GM21526 (cell line): ENCODE data around the gene DNAJC16.
"Not testable (repeated sequence)": the region's sequence is repeated elsewhere in the genome, so short reads cannot be mapped to it uniquely, and the experiment has no call there.

Source experiments
- ATAC-seq: cut with Tn5 transposase; IDR thresholded peaks from one replicate; pipeline ENCODE4 v1.9.1; 2021; ENCODE audit warnings: moderate library complexity; ENCODE audit not compliant: unreplicated experiment, low FRiP score

The DNAJC16 gene

DNA sequence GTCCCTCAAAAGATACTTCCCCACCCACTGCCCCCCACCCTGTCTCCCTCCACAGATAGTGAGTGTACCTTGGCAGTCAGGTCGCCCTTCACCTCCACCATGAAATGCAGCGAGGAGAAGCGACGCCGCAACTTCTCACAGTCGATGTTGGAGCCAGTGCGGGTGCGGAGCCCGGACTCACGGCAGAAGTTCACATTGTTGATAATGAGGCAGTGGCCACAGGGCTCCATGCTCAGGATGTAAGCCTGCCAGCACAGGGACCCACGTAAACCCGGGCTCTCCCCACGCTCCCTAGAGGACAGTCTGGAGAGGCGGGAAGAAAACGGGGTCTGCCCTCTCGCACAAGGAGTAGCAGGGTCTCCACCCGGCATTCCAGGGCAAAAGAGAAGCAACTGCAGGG lies 19.8 kb upstream of the DNAJC16 start:
- ATAC-seq = no peak

DNA sequence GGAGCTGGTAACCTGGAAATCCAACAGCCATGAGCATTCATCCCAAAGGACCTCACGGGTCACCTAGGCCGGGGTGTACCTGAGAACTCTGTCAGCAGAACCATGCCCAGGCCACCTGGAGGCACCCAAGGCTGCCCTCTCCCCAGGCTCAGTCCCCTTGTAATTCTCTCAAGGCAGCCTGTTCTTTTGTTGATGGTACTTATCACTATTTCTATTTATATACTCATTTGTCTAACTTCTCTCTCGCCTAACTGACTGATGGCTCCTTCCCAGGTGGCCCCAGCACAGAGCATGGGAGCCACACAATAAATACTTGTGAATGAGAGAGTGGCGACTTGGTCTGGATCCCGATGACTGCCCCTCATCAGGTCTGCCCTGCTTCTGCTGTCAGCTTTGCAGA lies 19.4 kb upstream of the DNAJC16 start:
- no peak for ATAC-seq

DNA sequence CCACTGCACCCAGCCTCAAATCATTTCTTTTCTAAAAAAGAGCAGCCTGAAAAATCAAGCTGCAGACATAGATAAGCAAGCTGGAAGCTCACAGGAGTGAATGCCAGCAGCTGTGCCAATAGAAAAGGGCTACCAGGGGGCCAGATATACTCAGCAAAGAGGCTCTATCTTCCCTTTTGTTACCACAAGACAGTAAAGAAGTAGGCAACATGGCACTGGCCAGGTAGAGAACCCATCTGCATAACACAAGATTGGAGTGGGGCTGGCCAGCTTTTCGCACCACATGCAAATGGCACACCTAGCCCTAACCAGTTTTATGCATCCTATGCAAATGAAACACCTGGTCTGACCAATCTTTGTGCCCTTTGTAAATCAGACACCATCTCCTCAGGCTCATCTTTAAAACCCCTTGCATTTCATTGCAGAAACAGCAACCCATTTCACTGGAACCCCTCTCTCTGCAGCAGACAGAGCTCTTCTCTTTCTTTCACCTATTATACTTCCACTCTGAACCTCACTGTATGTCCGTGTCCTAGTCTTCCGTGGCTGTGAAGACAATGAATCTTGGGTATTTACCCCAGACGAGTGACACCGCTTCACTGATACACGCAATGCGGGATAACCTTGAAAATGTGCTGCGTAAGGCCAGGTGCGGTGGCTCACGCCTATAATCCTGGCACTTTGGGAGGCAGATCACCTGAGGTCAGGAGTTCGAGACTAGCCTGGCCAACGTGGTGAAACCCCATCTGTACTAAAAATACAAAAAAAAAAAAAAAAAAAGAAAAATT lies 17.8 kb upstream of the DNAJC16 start:
- ATAC-seq = no peak

DNA sequence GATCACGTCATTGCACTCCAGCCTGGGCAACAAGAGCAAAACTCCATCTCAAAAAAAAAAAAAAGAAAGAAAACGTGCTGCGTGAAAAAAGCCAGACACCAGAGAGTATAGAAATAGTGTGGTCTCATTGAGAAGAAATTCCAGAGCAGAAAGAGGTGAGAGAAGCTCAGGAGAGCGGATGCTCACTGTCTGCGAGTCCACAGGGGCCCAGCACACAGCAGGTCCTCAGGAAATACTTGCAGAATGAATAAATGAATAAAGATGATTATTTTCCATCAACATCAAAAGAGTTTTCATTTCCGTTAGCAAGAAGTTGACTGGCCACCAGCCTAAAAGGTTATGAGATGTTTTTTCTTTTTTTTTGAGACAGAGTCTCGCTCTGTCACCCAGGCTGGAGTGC lies 17.1 kb upstream of the DNAJC16 start:
- no peak for ATAC-seq

DNA sequence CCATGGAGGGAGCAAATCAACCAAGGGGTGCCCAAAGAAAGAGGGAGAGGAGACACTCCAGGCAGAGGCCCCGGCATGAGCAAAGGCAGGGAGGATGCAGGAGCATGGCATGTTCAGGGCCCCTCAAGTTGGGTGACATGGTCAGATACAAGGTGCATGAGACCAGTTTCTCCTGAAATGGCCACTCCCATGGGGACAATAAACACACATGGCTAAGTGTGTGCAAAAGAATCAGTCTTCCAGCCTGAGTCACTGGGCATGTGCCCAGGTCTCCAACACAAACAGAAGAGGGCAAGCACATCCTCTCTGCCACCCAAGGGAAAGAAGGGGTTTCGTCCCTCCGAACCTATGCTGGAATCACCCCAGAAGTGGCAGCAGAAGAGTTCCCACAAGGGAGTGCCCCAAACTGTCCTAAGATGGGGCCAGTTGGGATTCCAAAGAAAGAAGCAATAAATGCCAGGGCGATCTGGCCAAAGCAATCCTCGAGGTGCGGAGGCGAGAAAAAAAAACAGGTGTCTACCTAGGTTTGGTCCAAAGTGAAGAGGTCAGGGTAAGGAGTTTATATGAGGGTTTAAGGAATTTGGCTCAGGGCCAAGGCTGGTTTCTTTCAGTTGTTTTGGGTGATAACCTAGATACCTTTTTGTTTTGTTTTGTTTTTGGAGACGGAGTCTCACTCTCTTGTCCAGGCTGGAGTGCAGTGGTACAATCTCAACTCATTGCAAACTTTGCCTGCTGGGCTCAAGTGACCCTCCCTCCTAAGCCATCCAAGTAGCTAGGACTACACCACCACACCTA lies 15.8 kb upstream of the DNAJC16 start:
- no peak for ATAC-seq

DNA sequence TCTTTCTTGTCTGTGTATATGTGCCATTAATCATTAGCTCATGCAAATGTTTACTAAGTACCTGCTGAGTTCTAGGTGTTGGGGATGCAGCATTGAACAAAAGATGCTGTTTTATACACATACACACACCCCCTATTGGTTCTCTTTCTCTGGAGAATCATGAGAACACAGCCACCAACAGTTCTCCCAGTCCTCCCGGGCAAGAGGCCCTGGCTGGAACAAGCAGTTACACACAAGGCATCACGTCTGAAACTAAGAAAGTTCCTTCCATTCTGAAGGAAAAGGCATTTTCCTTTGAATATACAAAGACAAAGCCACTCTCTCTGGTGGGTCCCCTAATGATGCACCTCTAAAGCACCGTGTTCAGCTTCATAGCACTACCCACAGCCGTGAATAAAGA lies 13.5 kb upstream of the DNAJC16 start:
- no peak for ATAC-seq

DNA sequence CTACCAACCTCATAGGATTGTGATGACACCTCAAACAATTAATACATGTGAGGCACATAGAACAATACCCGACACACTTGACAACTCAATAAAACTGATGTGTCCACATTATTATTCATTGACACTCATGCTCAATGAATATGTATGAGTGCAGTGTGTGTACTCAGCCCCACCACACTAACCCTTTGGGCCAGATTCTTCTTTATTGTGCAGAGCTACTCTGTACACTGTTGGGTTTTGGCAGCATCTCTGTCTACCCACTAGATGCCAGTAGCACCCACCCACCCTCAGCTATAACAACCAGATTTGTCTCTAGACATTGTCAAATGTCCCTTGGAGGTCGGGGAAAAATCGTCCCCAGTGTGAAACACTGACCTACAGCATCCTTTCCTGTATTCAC lies 12.7 kb upstream of the DNAJC16 start:
- ATAC-seq = no peak

DNA sequence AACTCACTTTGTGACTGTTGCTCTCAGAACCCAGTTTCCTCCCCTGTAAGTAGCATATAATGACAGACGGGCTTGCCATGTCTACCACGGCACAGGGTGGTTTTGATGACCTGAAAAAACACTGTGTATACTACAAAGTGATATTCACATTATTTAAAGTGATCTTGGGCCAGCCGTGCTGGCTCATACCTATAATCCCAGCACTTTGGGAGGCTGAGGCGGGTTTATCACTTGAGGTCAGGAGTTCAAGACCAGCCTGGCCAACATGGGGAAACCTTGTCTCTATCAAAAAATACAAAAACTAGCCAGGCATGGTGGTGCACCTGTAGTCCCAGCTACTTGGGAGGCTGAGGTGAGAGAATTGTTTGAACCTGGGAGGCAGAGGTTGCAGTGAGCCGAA lies 12.1 kb upstream of the DNAJC16 start:
- not testable (repeated sequence) for ATAC-seq

DNA sequence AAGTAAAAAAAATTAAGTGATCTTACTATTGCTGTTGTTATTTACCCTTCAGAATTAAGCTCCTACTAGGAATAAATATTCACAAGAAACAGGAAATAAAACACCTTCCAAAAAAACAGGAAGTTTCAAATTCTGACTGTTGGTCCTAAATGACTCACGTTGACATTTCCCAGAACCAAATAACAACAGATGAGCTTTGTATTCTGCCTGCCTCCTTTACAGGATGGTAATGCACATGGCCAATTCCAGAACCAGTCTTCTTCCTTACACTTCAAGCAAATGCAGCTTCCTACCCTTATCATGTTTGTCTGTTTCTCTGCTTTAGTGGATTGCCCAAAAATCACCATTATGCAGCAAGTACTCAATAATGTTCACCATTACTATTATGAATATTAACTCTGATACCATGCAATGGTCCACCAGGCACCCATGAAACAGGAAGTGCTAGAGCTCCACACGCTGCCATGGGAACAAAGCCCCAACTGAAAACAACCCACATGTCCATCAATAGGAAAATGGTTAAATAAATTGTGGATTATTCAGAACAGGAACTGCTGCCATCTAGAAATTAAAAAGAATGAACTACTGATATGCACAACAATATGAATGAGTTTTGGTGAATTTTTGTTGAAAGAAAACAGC lies 11.5 kb upstream of the DNAJC16 start:
- no peak for ATAC-seq

DNA sequence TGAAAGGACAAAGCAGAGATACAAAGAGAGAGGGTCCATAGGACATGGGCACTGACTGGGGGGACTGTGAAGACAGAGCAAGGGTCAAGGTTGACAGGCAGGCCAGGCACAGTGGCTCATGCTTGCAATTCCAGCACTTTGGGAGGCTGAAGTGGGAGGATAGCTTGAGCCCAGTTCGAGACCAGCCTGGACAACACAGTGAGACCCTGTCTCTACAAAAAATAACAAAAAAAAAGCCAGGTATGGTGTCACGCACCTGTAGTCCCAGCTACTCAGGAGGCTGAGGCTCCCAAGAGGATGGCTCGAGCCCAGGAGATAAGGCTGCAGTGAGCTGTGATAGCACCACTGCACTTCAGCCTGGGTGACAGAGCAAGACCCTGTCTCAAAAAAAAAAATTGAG lies 7.0 kb upstream of the DNAJC16 start:
- no peak for ATAC-seq

DNA sequence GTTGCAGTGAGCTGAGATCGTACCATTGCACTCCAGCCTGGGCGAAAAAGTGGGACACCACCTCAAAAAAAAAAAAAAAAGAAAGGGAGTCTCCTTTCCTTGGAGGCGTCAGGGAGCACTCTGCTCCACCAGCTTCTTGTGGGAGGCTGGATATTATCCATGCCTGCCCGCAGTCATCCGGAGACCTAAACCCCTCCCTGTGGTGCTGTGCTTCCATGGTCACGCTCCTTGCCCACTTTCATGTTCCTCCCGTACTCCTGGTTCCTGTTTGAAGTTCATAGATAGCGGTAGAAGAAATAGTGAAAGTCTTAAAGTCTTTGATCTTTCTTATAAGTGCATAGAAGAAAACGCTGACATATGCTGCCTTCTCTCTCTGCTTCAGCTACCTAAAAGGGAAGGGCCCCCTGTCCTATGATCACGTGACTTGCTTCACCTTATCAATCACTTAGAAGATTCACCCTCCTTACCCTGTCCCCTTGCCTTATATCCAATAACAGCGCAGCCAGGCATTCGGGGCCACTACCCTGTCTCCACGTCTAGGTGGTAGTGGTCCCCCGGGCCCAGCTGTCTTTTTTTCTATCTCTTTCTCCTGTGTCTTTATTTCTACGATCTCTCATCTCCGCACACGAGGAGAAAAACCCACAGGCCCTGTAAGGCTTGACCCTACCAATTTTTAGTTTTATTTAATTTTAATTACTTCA lies 5.3 kb upstream of the DNAJC16 start:
- not testable (repeated sequence) for ATAC-seq

DNA sequence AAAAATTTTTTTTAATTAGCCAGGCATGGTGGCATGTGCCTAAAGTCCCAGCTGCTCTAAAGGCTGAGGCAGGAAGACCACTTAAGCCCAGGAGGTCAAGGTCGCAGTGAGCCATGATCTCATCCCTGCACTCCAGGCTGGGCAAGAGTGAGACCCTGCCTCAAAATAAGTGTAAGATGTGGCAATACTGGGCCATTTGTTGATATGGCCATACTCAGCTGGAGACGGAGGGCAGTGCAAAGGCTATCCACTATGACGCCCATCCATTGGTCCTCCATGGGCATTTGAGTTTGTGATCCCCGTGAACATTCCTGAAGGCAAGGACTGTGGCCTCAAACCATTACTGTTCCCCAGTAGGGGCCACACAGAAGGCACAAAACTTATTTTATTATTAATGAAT lies 4.1 kb upstream of the DNAJC16 start:
- no peak for ATAC-seq

DNA sequence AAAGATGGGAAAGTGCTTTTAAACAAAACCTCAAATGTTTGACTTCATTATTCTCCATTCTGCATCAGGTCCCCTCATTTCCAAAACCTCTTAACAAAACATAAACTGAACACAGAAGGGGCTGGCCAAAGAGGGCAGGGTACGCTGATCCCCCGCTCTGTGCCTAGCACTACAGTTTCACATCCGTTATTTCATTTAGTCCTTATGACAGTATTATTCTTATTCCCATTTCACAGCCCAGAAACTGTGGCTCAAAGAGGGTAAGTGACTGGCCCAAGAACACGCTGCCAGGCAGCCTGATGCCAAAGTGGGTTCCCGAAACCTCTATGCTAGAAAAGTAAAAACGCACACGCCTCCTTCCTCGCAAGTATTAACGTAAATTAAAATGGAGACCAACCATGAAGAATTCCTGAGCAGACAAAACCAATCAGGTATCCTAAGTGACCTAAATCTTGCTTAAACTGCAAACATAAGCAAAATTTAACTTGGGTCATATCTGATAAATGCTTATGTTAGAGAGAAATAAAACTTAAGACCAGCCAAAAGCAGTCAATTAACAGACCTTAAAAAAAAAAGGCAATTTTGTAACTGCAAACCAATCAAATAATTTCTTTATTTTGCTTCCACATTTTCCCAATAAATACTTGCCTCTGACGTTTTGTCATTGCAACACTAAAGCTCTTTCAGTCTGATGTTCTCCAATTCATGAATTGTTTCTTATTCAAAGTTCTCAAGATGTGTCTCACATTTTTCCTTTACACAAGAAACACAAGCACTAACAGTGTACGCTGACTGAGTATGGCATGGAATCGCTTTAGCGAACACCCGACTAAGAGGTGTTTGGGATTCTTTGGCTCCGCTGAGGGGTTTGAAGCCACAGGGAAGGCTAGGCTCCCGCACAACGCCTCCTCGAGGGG lies 3.3 kb upstream of the DNAJC16 start:
- no peak for ATAC-seq

DNA sequence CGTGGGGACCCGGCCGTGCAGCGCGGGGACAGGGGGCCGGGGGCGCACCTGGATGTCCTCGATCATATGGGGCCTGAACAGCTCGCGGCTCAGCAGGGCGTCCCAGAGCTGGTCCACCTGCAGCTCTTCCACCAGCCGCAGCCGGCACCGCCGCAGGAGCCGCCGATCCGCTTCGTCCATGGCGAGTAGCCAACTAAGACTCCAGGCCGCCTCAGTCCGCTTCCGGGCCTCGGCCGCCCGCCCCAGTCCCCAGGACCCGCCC lies 2.7 kb upstream of the DNAJC16 start, which contains the start of gene CASP9:
Gene CASP9, minus strand, starts transcription at position 195 of the 262 bp plus-strand sequence. Its CDS starts 15 bp downstream, at position 180.
- ATAC-seq = no peak

DNA sequence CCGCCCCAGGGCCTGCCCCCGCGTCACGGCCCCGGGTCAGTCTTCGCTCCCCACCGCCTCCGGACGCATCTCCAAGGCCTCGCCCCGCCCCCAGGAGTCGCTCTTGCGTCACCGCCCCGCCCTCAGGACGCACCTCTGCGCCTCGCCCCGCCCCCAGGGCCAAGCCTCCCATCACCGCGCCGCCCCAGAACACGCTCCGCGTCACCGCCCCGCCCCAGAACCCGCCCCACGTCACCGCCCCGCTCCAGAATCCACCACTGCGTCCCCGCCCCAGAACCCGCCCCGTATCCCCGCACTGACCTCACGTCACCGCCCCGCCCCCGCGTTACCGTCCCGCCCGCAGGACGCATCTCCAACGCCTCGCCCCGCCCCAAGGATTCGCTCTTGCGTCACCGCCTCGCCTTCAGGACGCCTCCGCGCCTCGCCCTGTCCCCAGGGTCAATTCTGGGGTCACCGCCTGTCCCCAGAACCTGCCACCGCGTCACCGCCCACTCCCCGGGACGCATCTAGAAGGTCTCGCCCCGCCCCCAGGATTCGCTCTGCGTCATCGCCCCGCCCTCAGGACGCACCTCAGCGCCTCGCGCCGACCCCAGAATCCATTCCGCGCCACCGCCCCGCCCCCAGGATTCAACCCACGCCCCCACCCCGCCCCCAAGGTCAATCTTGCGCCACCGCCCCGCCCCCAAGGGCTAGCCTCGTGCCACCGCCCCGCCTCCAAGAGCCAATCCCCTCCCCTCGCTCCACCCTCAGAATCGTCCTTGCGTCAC lies 2.2 kb upstream of the DNAJC16 start:
- peak; percentile 34 for ATAC-seq

DNA sequence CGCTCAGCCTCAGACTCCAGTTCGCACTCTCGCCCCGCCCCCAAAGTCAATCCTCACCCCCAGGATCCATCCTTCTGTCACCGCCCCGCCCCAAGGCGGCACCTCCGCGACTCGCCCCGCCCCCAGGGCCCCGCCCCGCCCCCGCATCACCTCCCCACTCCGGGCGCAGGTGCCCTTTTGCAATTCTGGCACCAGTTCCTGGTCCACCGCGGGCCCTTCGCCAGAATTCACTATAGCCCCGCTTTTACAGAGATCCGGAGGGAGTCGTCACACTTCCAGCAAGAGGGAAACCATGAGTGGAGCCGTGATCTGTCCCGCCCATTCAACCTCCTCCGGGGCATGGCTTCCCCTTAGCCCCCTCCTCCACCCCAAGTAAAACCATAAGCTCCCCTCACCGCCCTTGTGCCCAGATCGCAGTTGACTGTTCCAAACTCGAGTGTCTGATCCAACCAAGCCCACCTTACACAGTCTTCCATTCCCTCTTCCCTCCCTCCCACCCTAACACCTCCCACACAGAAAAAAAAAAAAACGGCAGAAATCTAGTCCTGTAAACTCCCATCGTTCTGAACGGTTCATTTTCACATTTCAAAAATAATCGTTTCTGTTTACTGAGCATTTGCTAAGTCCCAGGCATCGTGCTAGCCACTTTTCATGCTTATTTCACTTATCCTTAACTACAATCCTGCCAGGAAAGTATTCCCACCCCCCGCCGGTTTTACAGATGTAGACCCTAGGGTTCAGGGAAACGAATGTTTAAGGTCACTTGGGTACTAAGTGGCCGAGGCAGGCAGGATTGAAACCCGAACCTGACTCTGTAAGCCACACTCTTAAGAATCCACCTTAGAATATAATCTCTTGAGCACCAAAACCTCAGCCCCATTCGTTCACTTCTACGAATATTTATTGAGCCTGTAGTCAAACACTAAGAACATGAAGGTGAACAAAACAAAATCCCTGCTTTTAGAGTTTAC lies 1.3 kb upstream of the DNAJC16 start:
- peak; percentile 38 for ATAC-seq

DNA sequence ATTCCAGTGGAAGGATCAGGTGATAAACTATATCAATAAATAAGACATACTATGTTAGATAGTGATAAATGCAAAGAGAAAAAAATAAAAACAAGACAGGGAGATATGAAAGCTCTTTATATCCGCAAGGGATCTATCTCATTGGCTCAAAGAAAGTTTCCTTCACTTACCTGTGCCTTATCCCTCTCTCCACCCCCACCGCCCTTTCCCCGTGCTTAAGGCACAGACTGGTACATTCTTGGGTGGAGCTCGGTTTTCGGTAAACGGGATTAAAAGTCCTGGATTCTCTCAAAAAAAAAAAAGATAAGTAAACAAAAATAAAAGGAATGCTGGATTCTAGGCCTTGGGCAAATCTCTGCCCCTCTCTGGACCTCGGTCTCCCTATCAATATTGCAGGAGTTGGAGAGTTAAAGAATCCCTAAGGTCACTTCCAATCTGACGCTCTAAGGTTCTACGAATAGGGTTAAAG lies 593 bp upstream of the DNAJC16 start:
- ATAC-seq = no peak

DNA sequence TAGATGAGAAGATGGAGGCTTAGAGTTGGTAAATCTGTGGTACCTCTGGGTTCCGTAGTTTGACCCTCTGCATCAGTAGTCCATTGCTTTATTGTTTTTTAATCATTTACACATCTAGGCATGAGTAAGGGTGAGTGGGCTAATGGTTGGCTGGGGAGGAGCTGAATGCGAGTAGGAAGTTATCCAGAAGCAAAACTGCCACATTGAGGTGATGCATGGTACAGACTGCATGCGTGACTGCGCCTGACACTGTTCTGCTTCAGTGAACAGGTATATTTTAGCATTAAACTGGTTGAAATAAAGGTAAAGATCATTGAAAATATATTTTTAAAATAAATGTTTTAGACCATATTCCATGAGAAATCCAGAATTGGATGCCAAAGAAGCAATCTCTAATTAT lies 4.4 kb downstream of the DNAJC16 start:
- ATAC-seq = no peak
